ENCODE data around the gene ABO. TPM values are rescaled to one million over a fixed set of nuclear protein-coding genes. Genes with fewer than 3 reads are reported as not detected.
A peak's percentile ranks its signal among the peaks of the same experiment; 100 is the strongest.
"Not testable (repeated sequence)": the region's sequence is repeated elsewhere in the genome, so short reads cannot be mapped to it uniquely, and the experiment has no call there.

The ABO gene
- total and polyA plus RNA-seq, 4 donors, result 3.9 to 23.0 (median 9.3) TPM

GRCh38 chr9:133226219-133227171 lies 48.5 kb downstream of the ABO start:
- Histone ChIP-seq H3K9me3 (ENCODE audit: control insufficient read depth in 4 of 4, insufficient read depth in 3 of 4, low read length in 3 of 4) (peaks cover 0 to 2% (median 0%) of the 10 kb centered on the region in 4 donors), H3K4me1 (ENCODE audit: control insufficient read depth in 5 of 5, insufficient read depth in 5 of 5, low read length in 5 of 5) (no peaks in the 10 kb centered on the region), H3K27ac (ENCODE audit: low read depth in 1 of 2, low read length in 1 of 2) (no peak overlapping the region), H3K4me3 (no peak overlapping the region), H3K36me3 (ENCODE audit: control insufficient read depth in 4 of 4, insufficient read depth in 4 of 4, low read length in 4 of 4) (no peaks in the 10 kb centered on the region), H3K27me3 (ENCODE audit: control insufficient read depth in 3 of 3, insufficient read depth in 3 of 3, low read length in 2 of 3) (no peaks in the 10 kb centered on the region), H3K9ac (ENCODE audit: insufficient read depth in 1 of 2, low read length in 2 of 2) (no peak overlapping the region)
- TF ChIP-seq CTCF (IDR thresholded peaks at IDR 0.05; ENCODE audit: control extremely low read depth, extremely low read depth), result no peak
- ATAC-seq (ENCODE audit: insufficient read depth, low FRiP score), result no peak
- no peak for DNase-seq
- WGBS, 2 donors, result 73 to 75% methylated on average over 25 of the region's 25 CpGs

GRCh38 chr9:133225171-133226011 lies 49.6 kb downstream of the ABO start:
- H3K4me3 ChIP-seq, result no peak overlapping the region
- DNase-seq, result no peak
- peaks cover 0 to 2% (median 0%) of the 10 kb centered on the region in 4 donors for H3K9me3 ChIP-seq (ENCODE audit: control insufficient read depth in 4 of 4, insufficient read depth in 3 of 4, low read length in 3 of 4)
- H3K27me3 ChIP-seq (ENCODE audit: control insufficient read depth in 3 of 3, insufficient read depth in 3 of 3, low read length in 2 of 3), result no peaks in the 10 kb centered on the region
- 77 to 83% methylated on average over 38 of the region's 38 CpGs for WGBS, 2 donors
- H3K4me1 ChIP-seq (ENCODE audit: control insufficient read depth in 5 of 5, insufficient read depth in 5 of 5, low read length in 5 of 5), result no peaks in the 10 kb centered on the region
- TF ChIP-seq CTCF (IDR thresholded peaks at IDR 0.05; ENCODE audit: control extremely low read depth, extremely low read depth), result no peak
- no peak overlapping the region for H3K9ac ChIP-seq (ENCODE audit: insufficient read depth in 1 of 2, low read length in 2 of 2)
- H3K36me3 ChIP-seq (ENCODE audit: control insufficient read depth in 4 of 4, insufficient read depth in 4 of 4, low read length in 4 of 4), result no peaks in the 10 kb centered on the region
- H3K27ac ChIP-seq (ENCODE audit: low read depth in 1 of 2, low read length in 1 of 2), result no peak overlapping the region
- ATAC-seq (ENCODE audit: insufficient read depth, low FRiP score), result no peak

DNA sequence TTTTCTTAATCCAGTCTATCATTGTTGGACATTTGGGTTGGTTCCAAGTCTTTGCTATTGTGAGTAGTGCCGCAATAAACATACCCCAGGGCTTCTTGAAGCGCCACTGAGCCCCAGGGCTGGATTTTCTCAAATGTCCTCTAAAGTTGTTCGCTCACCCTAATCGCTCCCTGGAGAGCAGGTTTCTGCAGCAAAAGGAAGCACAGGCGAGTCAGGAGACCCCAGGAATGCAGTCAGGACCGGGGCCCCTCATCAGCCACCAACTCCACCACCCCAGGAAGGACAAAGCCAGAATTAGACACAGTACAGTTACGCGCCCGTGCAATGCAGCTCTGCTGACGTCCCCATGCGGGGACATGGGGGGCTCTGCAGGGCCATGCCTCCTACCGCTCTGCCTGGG lies 50.2 kb downstream of the ABO start:
- H3K36me3 ChIP-seq (ENCODE audit: control insufficient read depth in 4 of 4, insufficient read depth in 4 of 4, low read length in 4 of 4), result no peaks in the 10 kb centered on the region
- TF ChIP-seq CTCF (IDR thresholded peaks at IDR 0.05; ENCODE audit: control extremely low read depth, extremely low read depth), result no peak
- DNase-seq, result no peak
- no peaks in the 10 kb centered on the region for H3K9me3 ChIP-seq (ENCODE audit: control insufficient read depth in 4 of 4, insufficient read depth in 3 of 4, low read length in 3 of 4)
- H3K4me1 ChIP-seq (ENCODE audit: control insufficient read depth in 5 of 5, insufficient read depth in 5 of 5, low read length in 5 of 5), result no peaks in the 10 kb centered on the region
- 88 to 92% methylated on average over 12 of the region's 12 CpGs for WGBS, 2 donors
- no peak for ATAC-seq (ENCODE audit: insufficient read depth, low FRiP score)
- H3K4me3 ChIP-seq, result no peak overlapping the region
- H3K27ac ChIP-seq (ENCODE audit: low read depth in 1 of 2, low read length in 1 of 2), result no peak overlapping the region
- peaks cover 0 to 2% (median 0%) of the 10 kb centered on the region in 3 donors for H3K27me3 ChIP-seq (ENCODE audit: control insufficient read depth in 3 of 3, insufficient read depth in 3 of 3, low read length in 2 of 3)
- no peak overlapping the region for H3K9ac ChIP-seq (ENCODE audit: insufficient read depth in 1 of 2, low read length in 2 of 2)

GRCh38 chr9:133223159-133223756 lies 51.7 kb downstream of the ABO start:
- ATAC-seq (ENCODE audit: insufficient read depth, low FRiP score) (peak; percentile 27), DNase-seq (peak in 1 of 3 donors; percentile 17)
- H3K36me3 ChIP-seq (ENCODE audit: control insufficient read depth in 4 of 4, insufficient read depth in 4 of 4, low read length in 4 of 4); H3K4me1 ChIP-seq (ENCODE audit: control insufficient read depth in 5 of 5, insufficient read depth in 5 of 5, low read length in 5 of 5); H3K9me3 ChIP-seq (ENCODE audit: control insufficient read depth in 4 of 4, insufficient read depth in 3 of 4, low read length in 3 of 4); H3K9ac ChIP-seq (ENCODE audit: insufficient read depth in 1 of 2, low read length in 2 of 2); H3K4me3 ChIP-seq; H3K27me3 ChIP-seq (ENCODE audit: control insufficient read depth in 3 of 3, insufficient read depth in 3 of 3, low read length in 2 of 3): not testable (repeated sequence)
- peak overlapping the region in 1 of 2 donors; percentile 51 for H3K27ac ChIP-seq (ENCODE audit: low read depth in 1 of 2, low read length in 1 of 2)
- WGBS, 2 donors, result 28 to 38% methylated on average over 13 of the region's 13 CpGs

GRCh38 chr9:133221994-133222393 lies 53.0 kb downstream of the ABO start:
- 81 to 86% methylated on average over 12 of the region's 12 CpGs for WGBS, 2 donors
- H3K4me1 ChIP-seq (ENCODE audit: control insufficient read depth in 5 of 5, insufficient read depth in 5 of 5, low read length in 5 of 5); H3K36me3 ChIP-seq (ENCODE audit: control insufficient read depth in 4 of 4, insufficient read depth in 4 of 4, low read length in 4 of 4); ATAC-seq (ENCODE audit: insufficient read depth, low FRiP score); DNase-seq; H3K9ac ChIP-seq (ENCODE audit: insufficient read depth in 1 of 2, low read length in 2 of 2); H3K4me3 ChIP-seq; H3K9me3 ChIP-seq (ENCODE audit: control insufficient read depth in 4 of 4, insufficient read depth in 3 of 4, low read length in 3 of 4); H3K27ac ChIP-seq (ENCODE audit: low read depth in 1 of 2, low read length in 1 of 2); H3K27me3 ChIP-seq (ENCODE audit: control insufficient read depth in 3 of 3, insufficient read depth in 3 of 3, low read length in 2 of 3): not testable (repeated sequence)
